SK-N-MC (cell line): ENCODE results near the gene PDHB.

Source experiments
- EZH2 ChIP-seq: fragments of 200-600 bp; sonication (generic); IDR thresholded peaks from one replicate; pipeline ENCODE4 v1.6.1; 2017; ENCODE audit warnings: antibody characterized with exemption
- FOXP2 ChIP-seq: optimal IDR thresholded peaks from 2 replicates; pipeline ENCODE3; 2011; ENCODE audit warnings: mild to moderate bottlenecking, moderate library complexity; ENCODE audit not compliant: insufficient read depth; ENCODE audit errors: extremely low read length, control extremely low read depth
- POLR2AphosphoS5 ChIP-seq: IDR thresholded peaks from 2 replicates; pipeline ENCODE4 v1.6.1; 2012; ENCODE audit warnings: mild to moderate bottlenecking, low read depth, low read length, borderline replicate concordance

DNA sequence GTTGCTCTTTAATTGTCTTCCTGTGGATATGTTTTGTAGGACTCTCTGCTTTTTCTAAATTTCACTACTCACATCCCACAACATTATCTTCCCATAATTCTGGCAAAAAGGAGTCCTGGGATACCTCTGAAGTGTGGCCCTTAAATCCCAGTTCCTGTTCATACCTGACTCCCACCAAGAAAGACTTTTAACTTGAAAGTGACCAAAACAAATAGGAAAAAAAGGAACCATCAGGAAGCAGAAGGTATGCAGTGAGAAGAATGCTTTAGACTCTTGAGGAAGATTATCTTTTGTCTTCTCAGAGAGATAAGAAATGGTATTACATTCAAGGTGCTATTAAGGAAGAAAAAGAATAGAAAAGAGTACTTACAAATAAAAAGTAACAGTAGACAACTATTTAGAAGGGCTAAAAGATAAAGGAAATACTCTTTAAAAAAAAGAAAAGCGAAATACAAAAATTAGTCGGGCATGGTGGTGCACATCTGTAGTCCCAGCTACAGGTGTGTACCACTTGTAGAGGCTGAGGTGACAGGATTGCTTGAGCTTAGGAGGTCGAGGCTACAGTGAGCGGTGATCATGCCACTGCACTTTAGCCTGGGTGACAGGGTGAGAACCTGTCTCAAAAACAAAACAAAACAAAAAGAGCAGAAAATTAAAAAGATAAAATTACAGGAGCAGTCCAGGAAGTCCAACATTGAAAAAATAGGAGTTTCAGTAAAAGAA lies 54.1 kb downstream of the PDHB start:
- TF ChIP-seq POLR2AphosphoS5 = no peak
- no peak for TF ChIP-seq EZH2
- no peak for TF ChIP-seq FOXP2
